Lung (tissue), 12 donors: ENCODE results near the gene PARD6A. TPM values are rescaled to one million over a fixed set of nuclear protein-coding genes. Genes with fewer than 3 reads are reported as not detected.

Source experiments
- ATAC-seq: fragments of 200-7000 bp; cut with Tn5 transposase; one replicate; pipeline ENCODE4 v1.9.1; 2020; ENCODE audit warnings: moderate number of reproducible peaks; ENCODE audit not compliant: insufficient read depth, low FRiP score
- DNase-seq, 3 donors: peaks; one replicate each; pipeline ENCODE4 v3.0.0-alpha.2; 2013 to 2017
- H3K27ac ChIP-seq, 2 donors: one replicate each; pipeline ENCODE4 v1.5.1; 2013; ENCODE audit warnings: mild to moderate bottlenecking in 2 of 2, moderate library complexity in 2 of 2, control low read depth in 1 of 2, inconsistent platforms in 1 of 2, low read depth in 1 of 2, low read length in 1 of 2
- H3K27me3 ChIP-seq, 3 donors: one replicate each; pipeline ENCODE4 v1.5.1; 2013; ENCODE audit warnings: low read length in 2 of 3; ENCODE audit not compliant: control insufficient read depth in 3 of 3, insufficient read depth in 3 of 3
- H3K36me3 ChIP-seq, 4 donors: one replicate each; pipeline ENCODE4 v1.5.1; 2013; ENCODE audit warnings: low read length in 4 of 4, mild to moderate bottlenecking in 1 of 4, moderate library complexity in 1 of 4; ENCODE audit not compliant: control insufficient read depth in 4 of 4, insufficient read depth in 4 of 4
- H3K4me1 ChIP-seq, 5 donors: one replicate each; pipeline ENCODE4 v1.5.1; 2013; ENCODE audit warnings: low read length in 5 of 5, mild to moderate bottlenecking in 2 of 5, moderate library complexity in 1 of 5; ENCODE audit not compliant: control insufficient read depth in 5 of 5, insufficient read depth in 5 of 5
- H3K4me3 ChIP-seq: one replicate; pipeline ENCODE4 v1.5.1; 2013; ENCODE audit warnings: mild to moderate bottlenecking, control low read depth, moderate library complexity
- H3K9ac ChIP-seq, 2 donors: one replicate each; pipeline ENCODE4 v1.5.1; 2013; ENCODE audit warnings: low read length in 2 of 2, control low read depth in 1 of 2; ENCODE audit not compliant: insufficient read depth in 1 of 2
- H3K9me3 ChIP-seq, 4 donors: one replicate each; pipeline ENCODE4 v1.5.1; 2013; ENCODE audit warnings: low read length in 3 of 4, mild to moderate bottlenecking in 1 of 4, moderate library complexity in 1 of 4; ENCODE audit not compliant: control insufficient read depth in 4 of 4, insufficient read depth in 3 of 4
- WGBS, 2 donors: extraction: QIAGEN DNeasy Blood & Tissue Kit; methylation state at CpG; one replicate each; pipeline ENCODE4 v1.1.7; 2013; 5-methylcytosine and 5-hydroxymethylcytosine counted together
- polyA plus RNA-seq, 2 donors: library from polyadenylated mRNA; stranded (reverse); fragments of 200-250 nt; gene quantifications; one replicate each; pipeline ENCODE4 v1.2.1, GENCODE V29; 2013
- total RNA-seq, 2 donors: library from RNA; depleted of rRNA in 1 of 2; stranded (reverse); fragments of >200 nt in 1 of 2; gene quantifications; one replicate each; pipeline ENCODE4 v1.2.1, GENCODE V29; 2014 to 2021
- TF ChIP-seq, protein P1 (sequence below): IDR thresholded peaks from 2 replicates; pipeline ENCODE4 v1.5.1; 2012; ENCODE audit warnings: mild to moderate bottlenecking; ENCODE audit errors: control extremely low read depth, extremely low read depth
- donor health status: control.
- donor health status: control.
- donor health status: Bipolar disorder and iron deficiency.
- donor health status: healthy.
- donor health status: DM: yes; HTN: yes; CAD: no.

The PARD6A gene
- total and polyA plus RNA-seq, 4 donors: 1.4 to 6.2 (median 4.7) TPM

GRCh38 chr16:67664871-67665270 is 4.1 kb downstream of the PARD6A start:
- Histone ChIP-seq H3K36me3 (peaks cover 0 to 8% (median 2%) of the 10 kb centered on the region in 4 donors), H3K4me3 (no peak overlapping the region)

GRCh38 chr16:67665598-67665997 is 4.8 kb downstream of the PARD6A start:
- Histone ChIP-seq H3K4me3 (no peak overlapping the region), H3K27ac (no peak overlapping the region), H3K27me3 (no peaks in the 10 kb centered on the region), H3K36me3 (peaks cover 0 to 8% (median 2%) of the 10 kb centered on the region in 4 donors), H3K4me1 (peaks cover 0 to 28% (median 14%) of the 10 kb centered on the region in 5 donors), H3K9ac (no peak overlapping the region), H3K9me3 (no peaks in the 10 kb centered on the region)
- TF ChIP-seq, protein P1, sequence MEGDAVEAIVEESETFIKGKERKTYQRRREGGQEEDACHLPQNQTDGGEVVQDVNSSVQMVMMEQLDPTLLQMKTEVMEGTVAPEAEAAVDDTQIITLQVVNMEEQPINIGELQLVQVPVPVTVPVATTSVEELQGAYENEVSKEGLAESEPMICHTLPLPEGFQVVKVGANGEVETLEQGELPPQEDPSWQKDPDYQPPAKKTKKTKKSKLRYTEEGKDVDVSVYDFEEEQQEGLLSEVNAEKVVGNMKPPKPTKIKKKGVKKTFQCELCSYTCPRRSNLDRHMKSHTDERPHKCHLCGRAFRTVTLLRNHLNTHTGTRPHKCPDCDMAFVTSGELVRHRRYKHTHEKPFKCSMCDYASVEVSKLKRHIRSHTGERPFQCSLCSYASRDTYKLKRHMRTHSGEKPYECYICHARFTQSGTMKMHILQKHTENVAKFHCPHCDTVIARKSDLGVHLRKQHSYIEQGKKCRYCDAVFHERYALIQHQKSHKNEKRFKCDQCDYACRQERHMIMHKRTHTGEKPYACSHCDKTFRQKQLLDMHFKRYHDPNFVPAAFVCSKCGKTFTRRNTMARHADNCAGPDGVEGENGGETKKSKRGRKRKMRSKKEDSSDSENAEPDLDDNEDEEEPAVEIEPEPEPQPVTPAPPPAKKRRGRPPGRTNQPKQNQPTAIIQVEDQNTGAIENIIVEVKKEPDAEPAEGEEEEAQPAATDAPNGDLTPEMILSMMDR: no peak
- 71 to 79% methylated on average over 5 of the region's 5 CpGs for WGBS, 2 donors
- no peak for DNase-seq
- ATAC-seq: no peak

More at GRCh38 chr16:67664871-67665270, 4.1 kb downstream of the PARD6A start:
- TF ChIP-seq, protein P1: no peak
- Histone ChIP-seq H3K9ac (no peak overlapping the region), H3K9me3 (no peaks in the 10 kb centered on the region), H3K4me1 (peaks cover 0 to 28% (median 14%) of the 10 kb centered on the region in 5 donors), H3K27ac (no peak overlapping the region), H3K27me3 (no peaks in the 10 kb centered on the region)
- WGBS, 2 donors: 93 to 96% methylated on average over 7 of the region's 7 CpGs
- ATAC-seq (no peak), DNase-seq (no peak)

DNA sequence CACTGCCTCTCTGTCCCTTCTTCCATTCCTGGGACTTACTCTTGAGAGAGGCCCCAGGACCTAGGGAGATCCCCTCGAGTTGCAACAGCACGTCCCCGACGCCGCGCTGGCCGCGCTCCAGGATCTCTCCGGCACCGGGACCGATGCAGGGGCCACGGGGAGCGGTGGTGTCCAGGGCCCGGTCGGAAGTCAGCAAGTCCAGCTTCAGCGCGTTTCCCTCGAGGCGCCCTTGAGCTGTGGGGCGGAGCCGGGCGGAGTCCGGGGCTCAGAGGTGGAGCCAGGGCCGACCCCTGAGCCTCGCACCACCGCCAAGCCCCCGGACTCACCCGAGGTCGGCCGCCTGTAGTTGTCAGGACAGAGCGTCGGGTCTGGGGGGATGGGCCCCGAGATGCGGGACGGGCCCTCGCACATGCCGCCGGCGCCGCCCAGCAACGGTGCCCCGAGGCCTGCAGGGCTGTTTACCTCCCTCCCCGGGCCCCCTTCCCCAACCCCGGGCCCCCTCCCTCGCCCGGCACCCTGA is 5.3 kb downstream of the PARD6A start:
- 1 to 2% methylated on average over 29 to 46 of the region's 46 CpGs for WGBS, 2 donors
- no peaks in the 10 kb centered on the region for H3K27me3 ChIP-seq
- peak overlapping the region; percentile 59 for H3K4me3 ChIP-seq
- TF ChIP-seq, protein P1: no peak
- DNase-seq (peak in 2 of 3 donors; percentile 27 to 47), ATAC-seq (peak; percentile 0)
- H3K36me3 ChIP-seq: peaks cover 0 to 8% (median 2%) of the 10 kb centered on the region in 4 donors
- H3K27ac ChIP-seq: peak overlapping the region in 1 of 2 donors; percentile 89
- peaks cover 0 to 27% (median 14%) of the 10 kb centered on the region in 5 donors for H3K4me1 ChIP-seq
- H3K9ac ChIP-seq: no peak overlapping the region
- no peaks in the 10 kb centered on the region for H3K9me3 ChIP-seq
